ENCODE data around the gene GPC6. TPM values are rescaled to one million over a fixed set of nuclear protein-coding genes. Genes with fewer than 3 reads are reported as not detected.

GPC6 gene
- total and polyA plus RNA-seq, 9 of the 15 experiments (the other 6 are each of a cell fraction or from before 2014, with no cell fraction given): under 0.01 to 0.20 (median 0.01) TPM; not detected in 4

- TF ChIP-seq E2F3 (CRISPR knock-in tag; IDR thresholded peaks at IDR 0.05) (no peak), MAFK (IDR thresholded peaks at IDR 0.05; ENCODE audit: low read length) (peak; percentile 50), ZFP30 (CRISPR knock-in tag; IDR thresholded peaks at IDR 0.05; ENCODE audit: borderline replicate concordance) (no peak), EP300 (IDR thresholded peaks at IDR 0.05; ENCODE audit: low read length) (peak; percentile 34; the same call in 1 of the 2 replicates), CHD2 (IDR thresholded peaks at IDR 0.05; ENCODE audit: low read depth, low read length) (no peak), STAT5A (IDR thresholded peaks at IDR 0.05; ENCODE audit: borderline replicate concordance, low read length) (0 out of 2 replicates have a peak, but pooled peaks have one; percentile 20), RBM25 (IDR thresholded peaks at IDR 0.05; ENCODE audit: low read depth, low read length, severe bottlenecking) (no peak), ZNF431 (CRISPR knock-in tag; IDR thresholded peaks at IDR 0.05) (no peak), TBL1XR1 (IDR thresholded peaks at IDR 0.05; ENCODE audit: low read length in 2 of 2) (0 out of 4 replicates have a peak, but pooled peaks of 1 of the 2 experiments have one; percentile 14), TARDBP (IDR thresholded peaks at IDR 0.05) (no peak), NR1H2 (CRISPR knock-in tag; IDR thresholded peaks at IDR 0.05) (no peak), KAT8 (IDR thresholded peaks at IDR 0.05; ENCODE audit: low read depth) (no peak), JUND (IDR thresholded peaks at IDR 0.05; ENCODE audit: borderline replicate concordance, low read depth, low read length) (peak; percentile 91), JUND (tag; IDR thresholded peaks at IDR 0.05; ENCODE audit: borderline replicate concordance, low read depth, low read length) (no peak), ZNF239 (CRISPR knock-in tag; IDR thresholded peaks at IDR 0.05) (no peak), ADNP (tag; IDR thresholded peaks at IDR 0.05) (0 out of 2 replicates have a peak, but pooled peaks have one; percentile 18), NCOR1 (IDR thresholded peaks at IDR 0.05) (no peak), ELF1 (tag; IDR thresholded peaks at IDR 0.05) (no peak)
These were observed 23.0 kb downstream of the GPC6 start (continued) for GRCh38 chr13:93249364-93250306.
